22Rv1 (cell line): ENCODE results near the gene PIGH.
"Not testable (repeated sequence)": the region's sequence is repeated elsewhere in the genome, so short reads cannot be mapped to it uniquely, and the experiment has no call there.

Experiments used
- H3K27ac ChIP-seq: fragments of 450-650 bp; 2 replicates; pipeline ENCODE4 v1.5.1; 2017
- CTCF ChIP-seq: fragments of 450-650 bp; IDR thresholded peaks from 2 replicates; pipeline ENCODE4 v1.5.1; 2017; ENCODE audit warnings: mild to moderate bottlenecking
- ZFX ChIP-seq: fragments of 450-650 bp; IDR thresholded peaks from 2 replicates; pipeline ENCODE4 v1.6.1; 2017; ENCODE audit warnings: antibody characterized with exemption, borderline replicate concordance

Gene PIGH

GRCh38 chr14:67549734-67550133 is 50.3 kb downstream of the PIGH start:
- TF ChIP-seq ZFX: no peak
- no peak overlapping the region for H3K27ac ChIP-seq

GRCh38 chr14:67547224-67547780 is 52.8 kb downstream of the PIGH start:
- no peak for TF ChIP-seq CTCF
- TF ChIP-seq ZFX: no peak

GRCh38 chr14:67544590-67544989 is 55.5 kb downstream of the PIGH start:
- TF ChIP-seq CTCF: no peak
- no peak overlapping the region for H3K27ac ChIP-seq

More at GRCh38 chr14:67547224-67547780, 52.8 kb downstream of the PIGH start:
- H3K27ac ChIP-seq: no peak overlapping the region

GRCh38 chr14:67542620-67543019 is 57.4 kb downstream of the PIGH start:
- H3K27ac ChIP-seq: not testable (repeated sequence)

- H3K27ac ChIP-seq: no peak overlapping the region
- TF ChIP-seq ZFX: no peak
- TF ChIP-seq CTCF: no peak
Observed at GRCh38 chr14:67541448-67542387, 58.4 kb downstream of the PIGH start.
